Activated T-cell treated with anti-CD3 and anti-CD28 coated beads, Interleukin-2, amount 50 U/mL, for 1 hour (primary cell): ENCODE data around the gene DNAJC10.
"Not testable (repeated sequence)": the region's sequence is repeated elsewhere in the genome, so short reads cannot be mapped to it uniquely, and the experiment has no call there.

ENCODE experiments used
- DNase-seq: peaks from one replicate; pipeline ENCODE4 v3.0.0-alpha.2; 2020

Gene DNAJC10

DNA sequence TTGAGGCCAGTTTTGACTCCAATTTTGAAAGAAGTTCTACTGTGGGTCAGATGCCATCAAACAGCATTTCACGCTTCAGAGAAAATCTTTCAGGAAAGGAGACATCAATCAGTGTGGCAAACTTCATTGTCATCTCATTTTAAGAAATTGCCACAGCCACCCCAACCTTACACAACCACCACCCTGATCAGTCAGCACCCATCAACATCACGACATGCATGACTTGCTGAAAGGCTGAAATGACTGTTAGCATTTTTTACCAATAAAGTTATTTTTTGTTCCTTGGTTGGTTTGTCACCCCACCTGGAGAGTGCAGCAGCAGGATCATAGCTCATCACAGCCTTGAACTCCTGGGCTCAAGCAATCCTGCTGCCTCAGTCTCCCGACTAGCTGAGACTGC, 10.4 kb downstream of the DNAJC10 start:
- no peak for DNase-seq

DNA sequence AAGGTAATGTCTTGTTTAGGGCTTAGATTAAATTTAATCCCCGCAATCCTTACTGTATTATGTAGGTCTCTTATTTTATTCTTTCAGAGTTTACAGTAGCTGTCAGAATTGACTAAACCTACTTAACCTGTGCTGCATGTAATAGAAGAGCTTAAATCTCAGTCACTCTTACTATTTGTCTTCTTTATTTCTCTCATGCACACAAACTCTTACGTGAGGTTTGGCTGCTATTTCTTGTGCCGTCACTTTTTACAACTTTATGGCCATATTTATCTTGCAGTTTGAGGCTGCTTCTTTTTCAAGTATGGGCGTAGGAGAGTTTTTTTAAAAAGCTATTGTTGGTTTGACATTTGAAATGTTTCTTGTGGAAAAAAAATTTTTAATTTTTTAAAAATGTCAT, 12.0 kb downstream of the DNAJC10 start:
- DNase-seq = no peak

GRCh38 chr2:182729710-182730339, 13.8 kb downstream of the DNAJC10 start:
- no peak for DNase-seq

DNA sequence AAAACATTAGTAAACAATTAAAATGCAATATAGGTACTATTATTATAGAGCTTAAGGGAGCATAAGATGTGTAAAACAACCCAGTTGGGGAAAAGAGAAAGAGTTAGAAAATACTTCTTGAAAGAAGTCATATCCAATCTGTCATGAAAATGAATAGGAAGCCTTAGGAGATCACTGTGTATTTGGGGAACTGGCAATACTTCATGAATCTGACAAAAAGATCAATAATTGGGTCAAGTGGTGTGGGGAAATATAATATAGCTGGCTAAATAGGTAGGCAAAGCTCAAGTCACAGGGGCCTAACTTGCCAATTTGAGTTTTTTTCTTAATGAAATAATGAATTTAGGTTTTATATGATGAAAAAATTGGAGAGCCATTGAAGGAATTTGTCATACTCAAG, 14.4 kb downstream of the DNAJC10 start:
- DNase-seq = no peak

GRCh38 chr2:182732736-182733135, 16.7 kb downstream of the DNAJC10 start:
- no peak for DNase-seq

- DNase-seq = no peak
These were observed 17.5 kb downstream of the DNAJC10 start for GRCh38 chr2:182733572-182733971.

DNA sequence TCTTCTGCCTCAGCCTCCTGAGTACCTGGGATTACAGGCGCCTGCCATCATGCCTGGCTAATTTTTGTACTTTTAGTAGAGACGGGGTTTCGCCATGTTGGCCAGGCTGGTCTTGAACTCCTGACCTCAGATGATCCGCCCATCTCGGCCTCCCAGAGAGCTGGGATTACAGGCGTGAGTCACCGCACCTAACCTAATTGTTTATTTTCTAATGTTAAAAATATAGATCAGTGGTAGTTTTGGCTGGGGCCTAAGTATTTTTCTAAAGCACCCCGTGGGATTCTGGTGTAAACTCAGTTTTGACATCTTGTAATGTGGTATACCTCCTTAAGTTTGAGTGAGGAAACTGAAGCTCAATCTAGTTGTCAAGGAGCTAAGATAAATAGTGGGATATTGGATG, 20.8 kb downstream of the DNAJC10 start:
- DNase-seq = not testable (repeated sequence)

- no peak for DNase-seq
These were observed 24.6 kb downstream of the DNAJC10 start for GRCh38 chr2:182740701-182741100.

DNA sequence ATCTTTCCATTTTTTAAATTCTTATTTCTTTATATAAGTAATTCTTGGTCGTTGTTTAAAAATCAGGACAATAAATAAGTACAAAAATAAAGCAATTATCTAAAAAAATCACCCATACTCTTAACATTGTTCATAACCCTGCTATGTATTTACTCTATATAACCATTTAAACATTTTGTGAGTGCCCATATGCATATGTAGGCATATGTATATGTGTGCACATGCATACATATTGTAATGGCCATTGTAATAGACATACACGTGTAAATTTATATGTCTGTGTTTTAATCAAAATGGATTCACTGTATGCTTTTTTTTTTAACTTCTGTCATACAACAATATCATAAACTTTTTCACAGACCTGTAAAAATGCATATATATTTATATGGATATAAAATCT, 25.6 kb downstream of the DNAJC10 start:
- no peak for DNase-seq

GRCh38 chr2:182744490-182744889, 28.4 kb downstream of the DNAJC10 start:
- DNase-seq = no peak

DNA sequence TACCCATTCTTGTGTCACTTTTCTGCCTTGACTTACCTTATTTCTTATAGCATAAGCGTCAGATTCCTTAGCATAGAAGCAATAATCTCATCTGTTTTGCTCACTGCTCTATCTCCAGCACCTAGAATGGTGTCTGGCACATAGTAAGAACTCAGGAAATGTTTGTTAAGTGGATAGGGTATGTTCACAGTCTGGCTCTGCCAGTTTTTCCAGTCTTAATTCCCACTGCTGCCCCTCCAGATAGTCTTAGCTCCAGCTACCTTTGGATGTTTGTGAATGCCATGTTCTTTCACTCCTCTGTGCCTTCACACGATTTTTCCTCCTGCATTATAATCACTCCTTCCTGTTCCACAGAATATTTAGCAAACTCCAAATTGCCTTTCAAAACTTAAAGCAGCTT, 29.0 kb downstream of the DNAJC10 start:
- no peak for DNase-seq

GRCh38 chr2:182745894-182746293, 29.8 kb downstream of the DNAJC10 start:
- DNase-seq = not testable (repeated sequence)

- no peak for DNase-seq
These were observed 38.2 kb downstream of the DNAJC10 start for GRCh38 chr2:182754231-182754630.

DNA sequence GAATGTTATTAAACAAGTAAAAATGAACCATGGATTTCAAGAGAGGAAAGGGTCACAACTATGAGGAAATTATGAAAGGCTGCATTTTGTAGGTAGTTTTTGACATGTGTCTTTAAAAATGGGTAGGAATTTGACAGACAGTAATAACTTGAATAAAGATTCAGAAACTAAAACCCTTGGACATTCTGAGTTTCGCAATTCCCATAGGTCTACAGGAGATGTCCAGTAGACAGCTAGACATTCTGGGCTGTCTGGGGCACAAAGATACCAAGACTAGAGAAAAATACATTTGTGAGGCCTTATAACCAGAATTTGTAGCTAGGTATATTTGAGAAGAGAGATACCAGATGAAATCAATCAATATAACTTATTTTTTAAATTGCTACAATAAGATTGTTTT, 42.3 kb downstream of the DNAJC10 start:
- no peak for DNase-seq

DNA sequence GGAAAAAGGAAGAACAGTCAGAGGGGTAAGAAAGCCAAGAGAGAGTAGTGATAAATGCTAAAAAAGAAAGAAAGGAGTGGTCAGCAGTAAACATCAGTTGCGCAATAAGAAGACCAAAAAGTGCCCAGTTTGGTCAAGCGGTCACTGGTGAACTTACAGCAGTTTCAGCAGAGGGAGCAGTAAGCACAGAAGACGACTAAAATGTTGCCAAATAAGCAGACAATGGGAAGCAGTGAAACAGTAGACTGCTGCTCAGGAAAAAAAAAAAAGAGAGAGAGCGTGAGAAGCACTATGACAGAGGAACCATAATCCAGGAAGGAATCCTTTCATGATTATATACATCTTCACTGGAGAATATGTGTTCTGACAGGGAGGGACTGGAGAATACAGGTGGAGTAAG, 45.8 kb downstream of the DNAJC10 start:
- DNase-seq = no peak

DNA sequence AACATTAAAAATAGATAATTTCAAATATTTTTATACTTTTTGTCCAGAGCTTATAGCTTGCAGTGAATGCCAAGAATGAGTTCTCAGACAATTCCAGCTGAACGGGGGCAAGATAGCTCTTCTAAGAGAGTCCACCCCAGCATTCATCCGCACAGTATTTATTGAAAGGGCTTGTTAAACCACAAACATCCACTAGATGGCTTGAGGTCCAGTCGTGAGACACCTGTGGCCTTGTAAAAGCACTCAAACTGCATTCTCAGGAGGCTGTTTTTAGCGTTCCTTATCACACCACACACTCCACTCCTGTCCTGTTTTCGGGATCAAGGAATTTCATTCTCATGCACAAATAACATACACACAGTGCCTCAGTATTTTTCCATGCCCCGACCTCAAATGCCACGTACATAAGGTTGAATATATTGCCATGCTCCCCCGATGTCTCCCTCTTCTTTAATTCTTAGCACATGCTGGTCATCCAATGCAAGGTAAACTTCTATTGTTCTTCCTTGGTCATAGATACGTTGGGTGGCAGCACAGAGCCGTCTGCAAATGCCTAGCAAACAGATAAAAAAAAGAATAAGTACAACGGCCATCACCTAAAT, 47.4 kb downstream of the DNAJC10 start:
- DNase-seq = no peak

- DNase-seq = no peak
These were observed 50.6 kb downstream of the DNAJC10 start for GRCh38 chr2:182766626-182767025.

DNA sequence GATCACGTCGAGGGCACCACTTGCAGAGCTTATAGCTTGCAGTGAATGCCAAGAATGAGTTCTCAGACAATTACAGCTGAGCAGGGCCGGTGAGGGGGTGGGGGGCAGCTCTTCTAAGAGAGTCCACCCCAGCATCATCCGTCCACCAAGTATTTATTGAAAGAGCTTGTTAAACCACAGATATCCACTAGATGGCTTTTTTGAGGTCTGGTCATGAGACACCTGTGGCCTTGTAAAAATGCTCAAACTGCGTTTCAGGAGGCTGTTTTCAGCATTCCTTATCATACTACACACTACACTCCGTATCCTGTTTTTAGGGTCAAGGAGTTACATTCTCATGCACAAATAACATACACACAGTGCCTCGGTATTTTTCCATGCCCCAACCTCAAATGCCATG, 51.5 kb downstream of the DNAJC10 start:
- no peak for DNase-seq

GRCh38 chr2:182768950-182769349, 52.9 kb downstream of the DNAJC10 start:
- not testable (repeated sequence) for DNase-seq

GRCh38 chr2:182779323-182779722, 63.3 kb downstream of the DNAJC10 start:
- DNase-seq = no peak

DNA sequence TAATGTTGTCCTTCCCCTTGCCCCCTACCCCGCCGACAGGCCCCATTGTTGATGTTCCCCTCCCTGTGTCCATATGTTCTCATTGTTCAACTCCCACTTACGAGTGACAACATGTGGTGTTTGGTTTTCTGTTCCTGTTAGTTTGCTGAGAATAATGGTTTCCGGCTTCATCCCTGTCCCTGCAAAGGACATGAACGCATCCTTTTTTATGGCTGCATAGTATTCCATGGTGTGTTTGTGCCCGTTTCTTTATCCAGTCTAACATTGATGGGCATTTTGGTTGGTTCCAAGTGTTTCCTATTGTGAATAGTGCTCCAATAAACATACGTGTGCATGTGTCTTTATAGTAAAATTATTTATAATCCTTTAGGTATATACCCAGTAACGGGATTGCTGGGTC, 65.0 kb downstream of the DNAJC10 start:
- DNase-seq = not testable (repeated sequence)

DNA sequence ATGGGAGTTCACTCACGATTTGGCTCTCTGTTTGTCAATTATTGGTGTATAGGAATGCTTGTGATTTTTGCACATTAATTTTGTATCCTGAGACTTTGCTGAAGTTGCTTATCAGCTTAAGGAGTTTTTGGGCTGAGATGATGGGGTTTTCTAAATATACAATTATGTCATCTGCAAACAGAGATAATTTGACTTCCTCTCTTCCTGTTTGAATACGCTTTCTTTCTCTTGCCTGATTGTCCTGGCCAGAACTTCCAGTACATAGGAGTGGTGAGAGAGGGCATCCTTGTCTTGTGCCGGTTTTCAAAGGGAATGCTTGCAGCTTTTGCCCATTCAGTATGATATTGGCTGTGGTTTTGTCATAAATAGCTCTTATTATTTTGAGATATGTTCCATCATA, 66.6 kb downstream of the DNAJC10 start:
- DNase-seq = not testable (repeated sequence)

DNA sequence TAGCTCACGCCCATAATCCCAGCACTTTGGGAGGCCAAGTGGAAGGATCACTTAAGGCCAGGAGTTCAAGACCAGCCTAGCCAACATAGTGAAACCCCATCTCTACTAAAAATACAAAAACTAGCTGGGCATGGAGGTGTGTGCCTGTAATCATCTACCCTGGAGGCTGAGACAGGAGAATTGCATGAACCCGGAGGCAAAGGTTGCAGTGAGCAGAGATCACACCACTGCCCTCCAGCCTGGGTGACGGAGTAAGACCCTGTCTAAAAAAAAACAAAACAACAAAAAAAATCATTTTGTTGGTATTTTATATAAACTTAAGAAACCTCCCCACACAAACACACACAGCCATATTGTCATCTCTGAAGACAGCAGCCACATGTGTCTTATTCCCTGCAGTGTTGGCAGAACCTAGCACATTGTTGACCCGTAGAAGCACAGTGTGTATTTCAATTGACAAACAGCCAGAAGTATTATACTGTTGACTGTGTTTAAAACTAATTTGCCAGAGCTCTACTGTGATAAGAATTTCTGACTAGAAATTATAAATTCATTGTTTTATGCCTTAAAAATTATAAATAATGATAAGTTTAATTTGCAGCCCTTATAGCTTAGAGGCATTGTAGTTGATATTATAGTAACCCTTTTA, 68.1 kb downstream of the DNAJC10 start:
- no peak for DNase-seq

- DNase-seq = no peak
These were observed 68.7 kb downstream of the DNAJC10 start for GRCh38 chr2:182784777-182785176.

GRCh38 chr2:182792441-182792840, 76.4 kb downstream of the DNAJC10 start:
- DNase-seq = no peak
